ENCODE measurements around the gene DNAH6. TPM values are rescaled to one million over a fixed set of nuclear protein-coding genes. Genes with fewer than 3 reads are reported as not detected.

The DNAH6 gene
- total and polyA plus RNA-seq, 9 of the 15 experiments (the other 6 are each of a cell fraction or from before 2014, with no cell fraction given): 0.01 to 0.04 (median 0.01) TPM; not detected in 5

DNA sequence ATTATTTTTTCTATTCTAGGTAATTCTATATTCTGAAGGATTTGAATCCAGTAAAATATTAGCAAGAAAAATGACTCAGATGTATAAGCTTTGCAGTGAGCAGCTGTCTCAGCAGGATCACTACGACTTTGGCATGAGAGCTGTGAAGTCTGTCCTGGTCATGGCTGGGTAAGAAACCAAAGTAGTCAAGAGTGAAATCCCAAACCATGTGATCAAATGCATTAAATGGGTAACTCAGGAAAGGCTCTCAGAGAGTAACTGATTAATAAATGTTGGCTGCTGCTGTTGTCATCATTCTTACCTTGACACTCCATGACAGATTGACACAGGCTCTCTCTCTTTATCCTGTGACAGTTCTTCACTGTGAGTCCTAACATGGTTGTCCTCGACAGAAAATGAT lies 124.1 kb downstream of the DNAH6 start:
- no TSS peak for BruUV-seq (replicated peaks)
- ChIA-PET POLR2A (no interaction called here), CTCF (ENCODE audit: low intra/inter-chr PET ratio) (no interaction called here)
- Histone ChIP-seq H3K79me2 (ENCODE audit: control insufficient read depth, insufficient read depth, low read length) (no peaks in the 10 kb centered on the region), H3K9me3 (replicated peaks; ENCODE audit: control insufficient read depth, insufficient read depth, low read depth, low read length) (no peaks in the 10 kb centered on the region), H3K27ac (ENCODE audit: extremely low read depth, low read depth, low read length) (no peak overlapping the region), H4K20me1 (replicated peaks; ENCODE audit: control insufficient read depth, insufficient read depth, low read length) (no peaks in the 10 kb centered on the region), H3K9ac (ENCODE audit: insufficient read depth in 1 of 2, low read depth in 2 of 2, low read length in 2 of 2) (no peak overlapping the region), H3K4me1 (replicated peaks in 1 of 2; ENCODE audit: control insufficient read depth in 2 of 2, insufficient read depth in 2 of 2, low read length in 2 of 2) (no peaks in the 10 kb centered on the region), H3K4me3 (no peak overlapping the region), H3K27me3 (ENCODE audit: control insufficient read depth in 2 of 2, insufficient read depth in 2 of 2, low read length in 2 of 2) (no peaks in the 10 kb centered on the region), H3K4me2 (ENCODE audit: insufficient read depth, low read length) (no peak overlapping the region), H3K36me3 (ENCODE audit: control insufficient read depth, insufficient read depth, low read length) (no peaks in the 10 kb centered on the region), H3K9me1 (ENCODE audit: control insufficient read depth, insufficient read depth, low read length) (no peaks in the 10 kb centered on the region), H2AFZ (ENCODE audit: low read depth, low read length) (no peak overlapping the region)
- TF ChIP-seq XRCC4 (IDR thresholded peaks at IDR 0.05; ENCODE audit: extremely low read depth, insufficient read depth, insufficient read length): no peak
- TF ChIP-seq BCOR (IDR thresholded peaks at IDR 0.05): no peak
- no peak for DNase-seq (ENCODE audit: extremely low read depth in 1 of 4, low spot score in 3 of 4)
- intact Hi-C loops (cut with micrococcal nuclease): no loop called here
- WGBS (ENCODE audit: insufficient coverage, low coverage, missing lambda C conversion rate): 3% methylated on average over 2 of the region's 2 CpGs
- no peak for ATAC-seq
- FAIRE-seq: no peak
- in situ Hi-C loops (cut with MboI): no loop called here

DNA sequence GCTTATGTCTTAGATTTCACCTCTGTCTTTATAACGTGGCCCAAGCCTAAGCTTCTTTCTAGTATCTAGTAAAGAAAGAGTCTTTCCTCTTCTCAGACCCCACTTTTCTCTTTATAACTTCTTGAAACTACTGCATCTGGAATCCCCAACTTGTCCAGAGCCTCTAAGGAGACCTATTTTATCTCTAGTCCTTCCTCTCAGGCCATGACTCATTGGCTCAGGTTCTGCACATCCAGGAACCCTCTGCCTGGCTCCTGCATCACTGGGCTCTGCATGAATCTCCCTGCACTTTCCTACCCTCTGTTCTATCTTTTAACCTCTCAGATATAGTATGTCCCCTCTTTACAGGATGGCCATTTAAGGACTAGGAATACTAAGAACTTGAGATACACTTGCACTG lies 124.7 kb downstream of the DNAH6 start:
- in situ Hi-C loops (cut with MboI) (no loop called here), intact Hi-C loops (cut with micrococcal nuclease) (no loop called here)
- no peak overlapping the region for H3K27ac ChIP-seq (ENCODE audit: extremely low read depth, low read depth, low read length)
- ChIA-PET POLR2A (no interaction called here), CTCF (ENCODE audit: low intra/inter-chr PET ratio) (no interaction called here)
- no peaks in the 10 kb centered on the region for H3K36me3 ChIP-seq (ENCODE audit: control insufficient read depth, insufficient read depth, low read length)
- H3K79me2 ChIP-seq (ENCODE audit: control insufficient read depth, insufficient read depth, low read length): no peaks in the 10 kb centered on the region
- no peaks in the 10 kb centered on the region for H3K9me1 ChIP-seq (ENCODE audit: control insufficient read depth, insufficient read depth, low read length)
- H2AFZ ChIP-seq (ENCODE audit: low read depth, low read length): no peak overlapping the region
- BruUV-seq (replicated peaks): no TSS peak
- H3K27me3 ChIP-seq (ENCODE audit: control insufficient read depth in 2 of 2, insufficient read depth in 2 of 2, low read length in 2 of 2): no peaks in the 10 kb centered on the region
- H3K4me1 ChIP-seq (replicated peaks in 1 of 2; ENCODE audit: control insufficient read depth in 2 of 2, insufficient read depth in 2 of 2, low read length in 2 of 2): no peaks in the 10 kb centered on the region
- H3K4me2 ChIP-seq (ENCODE audit: insufficient read depth, low read length): no peak overlapping the region
- no peak overlapping the region for H3K9ac ChIP-seq (ENCODE audit: insufficient read depth in 1 of 2, low read depth in 2 of 2, low read length in 2 of 2)
- DNase-seq (ENCODE audit: extremely low read depth in 1 of 4, low spot score in 3 of 4) (no peak), ATAC-seq (no peak), FAIRE-seq (no peak)
- H4K20me1 ChIP-seq (replicated peaks; ENCODE audit: control insufficient read depth, insufficient read depth, low read length): no peaks in the 10 kb centered on the region
- no peak overlapping the region for H3K4me3 ChIP-seq
- no peaks in the 10 kb centered on the region for H3K9me3 ChIP-seq (replicated peaks; ENCODE audit: control insufficient read depth, insufficient read depth, low read depth, low read length)
- WGBS (ENCODE audit: insufficient coverage, low coverage, missing lambda C conversion rate): 7% methylated on average over 1 of the region's 1 CpG
- no peak for TF ChIP-seq NFXL1 (CRISPR knock-in tag; IDR thresholded peaks at IDR 0.05)
- TF ChIP-seq, protein P1, sequence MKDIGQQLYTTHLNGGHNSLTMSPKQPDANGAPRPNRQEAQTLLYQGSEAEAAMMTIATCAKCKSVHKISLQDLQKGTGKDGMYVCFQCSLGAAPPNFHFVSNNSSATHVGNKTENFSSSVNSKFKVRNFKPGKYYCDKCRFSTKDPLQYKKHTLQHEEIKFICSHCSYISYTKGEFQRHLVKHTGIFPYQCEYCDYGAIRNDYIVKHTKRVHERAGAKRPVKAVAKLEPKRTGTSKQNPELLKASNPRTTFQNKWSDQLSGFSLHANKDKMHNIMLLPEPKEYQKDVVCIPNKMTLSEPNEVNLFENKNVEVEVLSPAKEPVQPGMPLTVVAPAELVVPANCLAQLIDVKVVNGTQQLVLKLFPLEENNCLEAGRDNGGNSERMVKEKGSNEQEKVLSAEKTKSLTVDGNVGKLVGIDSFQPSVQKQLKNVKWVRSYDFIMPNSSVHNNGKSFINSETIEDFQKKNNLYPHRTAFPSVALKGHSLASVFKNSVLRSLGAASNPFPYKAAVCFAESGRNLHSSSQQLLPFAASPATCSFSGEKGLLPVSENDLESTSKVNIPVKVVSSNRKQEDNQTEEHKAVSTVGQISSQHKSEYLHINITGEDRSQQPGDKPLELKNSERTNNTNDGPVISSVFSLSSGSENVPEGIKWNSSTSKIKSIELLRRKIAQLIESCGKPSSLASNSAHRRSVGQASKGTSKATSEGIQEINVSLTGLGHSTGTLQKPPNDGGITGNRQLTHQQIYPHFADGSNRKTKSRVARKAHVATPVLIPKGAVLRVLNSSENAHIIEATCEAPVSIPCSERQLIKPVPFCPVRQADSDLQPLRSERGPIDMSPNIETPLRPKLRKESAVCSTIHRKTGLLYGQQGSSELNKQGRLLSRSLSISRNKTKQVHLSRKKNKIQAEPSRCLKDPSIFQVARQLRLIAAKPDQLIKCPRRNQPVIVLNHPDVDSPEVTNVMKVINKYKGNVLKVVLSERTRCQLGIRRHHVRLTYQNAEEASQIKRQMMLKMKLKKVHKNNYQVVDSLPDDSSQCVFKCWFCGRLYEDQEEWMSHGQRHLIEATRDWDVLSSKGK (CRISPR knock-in tag; IDR thresholded peaks at IDR 0.05): no peak
